Activated CD4-positive, alpha-beta T cell treated with anti-CD3 and anti-CD28 coated beads for 36 hours (primary cell): ENCODE measurements around the gene RFESD. TPM values are rescaled to one million over a fixed set of nuclear protein-coding genes. Genes with fewer than 3 reads are reported as not detected.
"Not testable (repeated sequence)": the region's sequence is repeated elsewhere in the genome, so short reads cannot be mapped to it uniquely, and the experiment has no call there.

Experiments
- ATAC-seq: fragments of 200-7000 bp; cut with Tn5 transposase; one replicate; pipeline ENCODE4 v1.10.0; 2021; ENCODE audit warnings: mild to moderate bottlenecking, moderate library complexity
- CTCF ChIA-PET: fragments of 350-600 bp; sonication (Branson Sonifier 250); formaldehyde crosslinking; loops from one replicate; lab custom pipeline; 2021; ENCODE audit warnings: antibody characterized with exemption; lab: Charles Lee
- POLR2A ChIA-PET: fragments of 350-600 bp; sonication (Branson Sonifier 250); formaldehyde crosslinking; loops from one replicate; lab custom pipeline; 2021; ENCODE audit warnings: antibody characterized with exemption, inconsistent platforms; lab: Charles Lee
- DNase-seq: peaks from one replicate; pipeline ENCODE4 v3.0.0-alpha.2; 2020
- H3K27ac Mint-ChIP-seq: one replicate; pipeline ENCODE4 v1.8.0; 2021; ENCODE audit warnings: mixed read lengths
- H3K27me3 Mint-ChIP-seq: one replicate; pipeline ENCODE4 v1.8.0; 2021; ENCODE audit warnings: mixed read lengths
- H3K36me3 Mint-ChIP-seq: one replicate; pipeline ENCODE4 v1.8.0; 2021; ENCODE audit warnings: low read depth, mixed read lengths
- H3K4me1 Mint-ChIP-seq: one replicate; pipeline ENCODE4 v1.8.0; 2021; ENCODE audit warnings: mixed read lengths
- H3K4me3 Mint-ChIP-seq: one replicate; pipeline ENCODE4 v1.8.0; 2021; ENCODE audit warnings: mild to moderate bottlenecking, moderate library complexity, mixed read lengths
- H3K9me3 Mint-ChIP-seq: one replicate; pipeline ENCODE4 v1.8.0; 2021; ENCODE audit warnings: low read depth, mixed read lengths
- intact Hi-C, 2 experiments: fragments of 100-400 bp; cut with DNase I in 1 of 2; cut with micrococcal nuclease in 1 of 2; formaldehyde crosslinking; loops; one replicate each; pipeline versions ENCODE4 v1.14.2 to v1.15.1; 2022 to 2024; cut with DNase I, micrococcal nuclease
- total RNA-seq, 2 experiments: library from RNA; stranded (reverse); gene quantifications; one replicate each; pipeline ENCODE4 v1.2.3, GENCODE V29; 2021

The RFESD gene
- total RNA-seq, 2 experiments from 2014 or later, result 4.1 to 9.2 TPM

DNA sequence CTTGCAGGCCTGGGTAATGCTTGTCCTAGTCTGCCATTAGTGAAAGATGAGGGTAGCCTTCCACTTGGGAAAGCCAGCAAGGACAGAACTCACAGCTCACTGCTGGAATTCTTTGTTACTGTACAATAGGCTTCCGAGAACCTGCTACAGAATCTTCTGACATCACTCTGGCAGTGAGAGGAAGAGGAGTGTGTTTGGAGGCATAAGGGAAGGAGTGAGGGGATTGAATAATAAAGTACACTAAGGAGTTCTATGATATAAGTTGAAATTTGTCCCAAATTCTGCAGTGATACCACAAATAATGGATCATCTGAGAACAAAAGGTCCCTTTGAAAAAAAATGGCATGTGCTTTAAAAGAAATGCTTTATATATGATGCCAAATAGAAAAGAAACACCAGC, 36.3 kb downstream of the RFESD start, which contains the start of gene SPATA9:
Gene SPATA9 (minus strand): TSS at position 101 of the 400 bp plus-strand sequence. CDS start 137 bp downstream, outside the sequence.
- ATAC-seq (no peak), DNase-seq (no peak)
- no peaks in the 10 kb centered on the region for H3K4me1 Mint-ChIP-seq
- no peaks in the 10 kb centered on the region for H3K36me3 Mint-ChIP-seq
- no peaks in the 10 kb centered on the region for H3K9me3 Mint-ChIP-seq
- no peak within 1 kb of the TSS for H3K27ac Mint-ChIP-seq
- no peaks in the 10 kb centered on the region for H3K27me3 Mint-ChIP-seq
- intact Hi-C loops, result no loop called here
- no peak within 1 kb of the TSS for H3K4me3 Mint-ChIP-seq
- POLR2A ChIA-PET, result no interaction called here
- CTCF ChIA-PET, result no interaction called here

DNA sequence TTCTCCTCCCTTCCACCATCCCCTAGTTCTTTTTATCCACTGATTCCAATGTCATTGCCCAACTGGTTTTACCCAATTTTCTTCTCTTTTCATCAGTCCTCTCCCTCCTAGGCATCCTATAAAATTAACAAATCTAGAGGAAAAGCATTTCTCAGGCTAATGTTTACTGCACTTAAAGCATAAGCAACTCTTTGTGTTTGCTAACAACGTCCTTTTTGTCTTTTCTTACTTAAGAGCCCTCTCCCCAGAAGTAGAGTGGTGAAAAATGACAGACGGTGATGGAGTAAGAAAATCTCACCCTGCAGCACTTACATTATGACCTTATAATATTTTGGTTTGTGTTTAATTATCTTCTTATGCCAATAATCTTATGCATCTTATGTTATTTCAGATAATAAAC, 37.8 kb downstream of the RFESD start:
- Mint-ChIP-seq H3K36me3 (no peaks in the 10 kb centered on the region), H3K4me3 (no peak overlapping the region), H3K27ac (no peak overlapping the region), H3K4me1 (no peaks in the 10 kb centered on the region), H3K27me3 (no peaks in the 10 kb centered on the region), H3K9me3 (no peaks in the 10 kb centered on the region)
- no peak for ATAC-seq
- intact Hi-C loops, result no loop called here
- DNase-seq, result no peak
- ChIA-PET POLR2A (no interaction called here), CTCF (interaction anchor here (1.1 kb wide), 1 partner anchor 20 kb away, joined by 5 read pairs; no protein-coding TSS in a partner anchor)

DNA sequence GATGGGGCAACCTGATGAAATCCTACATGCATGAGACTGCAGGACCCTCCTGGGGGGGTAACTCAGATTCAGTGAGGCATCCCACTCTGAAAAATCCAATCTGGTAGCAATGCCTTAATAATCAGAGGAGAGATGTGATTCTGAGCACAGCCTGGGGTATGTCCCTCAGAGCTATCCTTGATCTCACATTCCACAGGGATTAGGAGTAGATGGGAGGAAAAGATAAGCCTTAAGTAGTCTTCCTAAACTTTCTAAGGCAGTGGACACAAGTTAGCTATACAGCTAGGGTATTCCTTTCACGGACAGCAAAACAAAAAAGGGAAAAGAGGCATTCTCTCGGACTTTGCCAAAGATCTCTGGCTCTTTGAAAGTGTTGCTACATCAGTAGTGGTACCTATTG, 40.1 kb downstream of the RFESD start:
- no peak overlapping the region for H3K27ac Mint-ChIP-seq
- no peak overlapping the region for H3K4me3 Mint-ChIP-seq
- H3K9me3 Mint-ChIP-seq, result no peaks in the 10 kb centered on the region
- H3K36me3 Mint-ChIP-seq, result no peaks in the 10 kb centered on the region
- no peak for DNase-seq
- H3K27me3 Mint-ChIP-seq, result no peaks in the 10 kb centered on the region
- ChIA-PET POLR2A (no interaction called here), CTCF (interaction anchor here (0.9 kb wide), 1 partner anchor 22 kb away, joined by 3 read pairs; no protein-coding TSS in a partner anchor)
- intact Hi-C loops, result no loop called here
- no peak for ATAC-seq
- no peaks in the 10 kb centered on the region for H3K4me1 Mint-ChIP-seq

DNA sequence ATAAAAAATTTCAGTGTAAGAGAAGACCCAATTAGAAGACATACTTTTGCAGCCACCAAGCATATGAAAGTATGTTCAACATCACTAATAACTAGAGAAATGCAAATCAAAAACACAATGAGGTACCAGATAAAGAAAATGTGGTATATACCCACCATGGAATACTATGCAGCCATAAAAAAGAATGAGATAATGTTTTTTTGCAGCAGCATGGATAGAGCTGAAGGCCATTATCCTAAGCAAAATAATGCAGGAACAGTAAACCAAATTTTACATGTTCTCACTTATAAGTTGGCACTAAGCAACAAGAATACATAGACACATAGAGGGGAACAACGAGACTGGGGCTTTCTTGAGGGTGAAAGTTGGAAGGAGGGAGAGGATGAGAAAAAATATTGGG, 43.1 kb downstream of the RFESD start:
- peaks cover 2% of the 10 kb centered on the region for H3K27me3 Mint-ChIP-seq
- no peak overlapping the region for H3K27ac Mint-ChIP-seq
- POLR2A ChIA-PET, result no interaction called here
- no peaks in the 10 kb centered on the region for H3K36me3 Mint-ChIP-seq
- ATAC-seq (no peak), DNase-seq (no peak)
- H3K9me3 Mint-ChIP-seq, result no peaks in the 10 kb centered on the region
- H3K4me3 Mint-ChIP-seq, result no peak overlapping the region
- intact Hi-C loops, result no loop called here
- no peaks in the 10 kb centered on the region for H3K4me1 Mint-ChIP-seq
- CTCF ChIA-PET, result no interaction called here

DNA sequence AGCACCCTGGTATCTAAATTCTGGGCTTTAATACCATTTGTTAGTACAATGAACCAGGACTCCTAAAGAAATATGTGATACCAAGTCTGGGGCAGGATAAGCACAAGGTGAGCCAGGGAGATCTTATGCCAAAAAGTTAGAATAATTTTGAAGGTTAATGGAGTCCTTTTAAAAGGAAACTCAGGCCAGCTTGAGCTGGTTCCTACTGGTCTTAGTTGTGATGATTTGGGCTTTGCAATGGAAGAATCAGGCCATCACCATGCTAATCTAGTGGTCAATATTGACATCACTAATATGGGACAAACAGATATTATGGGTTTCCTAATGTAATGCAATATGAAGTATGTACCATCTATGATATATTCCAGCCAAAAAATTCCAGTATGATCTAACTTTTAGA, 43.8 kb downstream of the RFESD start:
- Mint-ChIP-seq H3K4me3 (no peak overlapping the region), H3K27me3 (peaks cover 2% of the 10 kb centered on the region), H3K4me1 (no peaks in the 10 kb centered on the region), H3K27ac (no peak overlapping the region), H3K36me3 (no peaks in the 10 kb centered on the region), H3K9me3 (no peaks in the 10 kb centered on the region)
- intact Hi-C loops, result no loop called here
- ChIA-PET POLR2A (interaction anchor here (0.6 kb wide), 1 partner anchor 43 kb away, joined by 5 read pairs; no protein-coding TSS in a partner anchor), CTCF (interaction anchor here (0.8 kb wide), 1 partner anchor 38 kb away, joined by 4 read pairs; no protein-coding TSS in a partner anchor)
- no peak for DNase-seq
- ATAC-seq, result no peak

DNA sequence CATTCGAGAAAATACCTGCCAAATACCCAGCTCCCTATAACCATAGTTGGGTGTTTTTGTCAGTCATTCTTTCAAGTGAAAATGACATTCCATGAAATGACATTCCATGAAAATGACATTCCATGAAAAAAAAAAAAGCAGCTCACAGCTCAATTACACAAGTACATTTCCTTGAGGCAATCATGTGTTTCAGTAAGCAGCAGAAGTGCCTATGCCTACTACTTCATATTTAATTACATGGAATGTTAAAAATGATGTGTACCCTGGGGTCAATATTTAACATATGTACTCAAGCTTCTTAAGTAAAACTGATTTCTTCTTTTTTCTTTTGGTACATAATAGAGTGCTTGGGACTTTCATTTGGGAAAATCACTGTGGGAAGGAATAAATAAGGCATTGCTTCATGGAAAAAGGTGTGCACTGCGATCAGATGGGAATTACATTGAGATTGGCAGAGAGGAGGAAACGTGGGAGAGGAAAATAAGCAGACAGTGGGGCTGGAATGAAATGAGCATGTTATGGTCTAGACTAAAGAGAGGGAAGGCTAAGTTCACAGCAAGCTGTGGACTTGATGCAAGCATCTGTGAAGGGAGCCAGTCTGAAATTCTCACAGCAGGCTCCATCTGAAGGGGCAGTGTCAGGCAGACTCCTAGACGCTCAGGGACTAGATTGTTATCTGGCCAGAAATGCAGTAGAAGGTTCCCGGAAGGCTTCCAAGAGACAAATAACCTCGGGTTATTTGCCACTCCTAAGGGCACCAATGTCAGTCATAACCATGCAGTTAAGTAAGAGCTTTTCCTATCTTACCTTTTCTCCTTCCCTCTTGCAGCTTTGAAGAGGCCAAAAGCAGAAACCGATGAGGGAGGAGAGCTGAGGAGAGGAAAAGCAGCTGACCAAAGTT, 51.5 kb downstream of the RFESD start:
- CTCF ChIA-PET, result interaction anchor here (0.6 to 0.8 kb wide), 2 partner anchors 32 to 172 kb away, joined by 3 read pairs; no protein-coding TSS in a partner anchor
- POLR2A ChIA-PET, result no interaction called here

DNA sequence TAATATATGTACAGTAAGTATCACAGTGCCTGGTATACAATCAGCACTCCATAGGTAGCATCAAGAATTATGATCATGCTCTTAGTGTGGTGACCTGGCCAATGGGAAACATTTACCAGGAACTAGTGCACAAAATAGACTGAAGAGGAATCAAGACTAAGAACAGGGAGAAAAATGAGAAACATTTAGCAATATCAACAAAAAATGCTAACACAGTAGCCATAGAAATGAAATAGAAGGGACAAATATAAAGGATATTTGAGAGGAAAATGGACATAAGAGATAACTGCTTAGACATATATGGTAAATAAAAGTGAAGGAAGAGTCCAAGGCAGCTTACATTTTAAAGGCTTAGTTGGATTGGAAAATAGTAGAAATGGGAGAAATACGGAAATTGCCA, 52.8 kb downstream of the RFESD start:
- CTCF ChIA-PET, result interaction anchor here (1.2 kb wide), 1 partner anchor 35 kb away, joined by 6 read pairs; no protein-coding TSS in a partner anchor
- ATAC-seq (no peak), DNase-seq (no peak)
- Mint-ChIP-seq H3K27me3 (peaks cover 5% of the 10 kb centered on the region), H3K9me3 (no peaks in the 10 kb centered on the region), H3K36me3 (no peaks in the 10 kb centered on the region), H3K4me3 (no peak overlapping the region), H3K4me1 (no peaks in the 10 kb centered on the region), H3K27ac (no peak overlapping the region)
- intact Hi-C loops, result no loop called here
- POLR2A ChIA-PET, result no interaction called here

More for the DNA sequence above, 51.5 kb downstream of the RFESD start:
- Mint-ChIP-seq H3K4me1 (no peaks in the 10 kb centered on the region), H3K27ac (no peak overlapping the region), H3K27me3 (peaks cover 6% of the 10 kb centered on the region), H3K9me3 (no peaks in the 10 kb centered on the region), H3K4me3 (no peak overlapping the region), H3K36me3 (no peaks in the 10 kb centered on the region)
- ATAC-seq, result no peak
- intact Hi-C loops, result no loop called here
- no peak for DNase-seq

DNA sequence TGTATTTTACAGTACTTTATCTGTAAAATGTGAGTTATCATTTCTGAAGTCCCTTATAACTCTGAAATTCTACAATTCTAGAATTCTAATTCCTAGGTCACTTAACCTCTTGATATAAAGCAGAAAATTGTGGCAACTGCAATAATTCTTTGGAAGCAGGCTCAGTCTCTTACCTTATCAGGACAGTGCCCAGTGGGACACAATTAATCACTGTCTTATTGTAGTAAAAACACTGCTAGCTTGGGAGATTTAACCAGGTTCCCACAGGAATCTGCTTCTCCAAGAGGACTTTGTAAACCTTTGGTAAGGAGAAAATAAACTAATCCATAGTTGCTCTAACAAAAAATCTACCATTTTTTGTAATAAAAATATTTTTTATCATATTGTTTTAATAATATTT, 54.5 kb downstream of the RFESD start:
- Mint-ChIP-seq H3K4me3 (no peak overlapping the region), H3K36me3 (no peaks in the 10 kb centered on the region), H3K27ac (no peak overlapping the region), H3K4me1 (no peaks in the 10 kb centered on the region), H3K9me3 (no peaks in the 10 kb centered on the region), H3K27me3 (peaks cover 5% of the 10 kb centered on the region)
- ChIA-PET CTCF (interaction anchor here (1.1 kb wide), 1 partner anchor 42 kb away, joined by 3 read pairs; no protein-coding TSS in a partner anchor), POLR2A (no interaction called here)
- DNase-seq, result no peak
- intact Hi-C loops, result no loop called here
- ATAC-seq, result no peak

DNA sequence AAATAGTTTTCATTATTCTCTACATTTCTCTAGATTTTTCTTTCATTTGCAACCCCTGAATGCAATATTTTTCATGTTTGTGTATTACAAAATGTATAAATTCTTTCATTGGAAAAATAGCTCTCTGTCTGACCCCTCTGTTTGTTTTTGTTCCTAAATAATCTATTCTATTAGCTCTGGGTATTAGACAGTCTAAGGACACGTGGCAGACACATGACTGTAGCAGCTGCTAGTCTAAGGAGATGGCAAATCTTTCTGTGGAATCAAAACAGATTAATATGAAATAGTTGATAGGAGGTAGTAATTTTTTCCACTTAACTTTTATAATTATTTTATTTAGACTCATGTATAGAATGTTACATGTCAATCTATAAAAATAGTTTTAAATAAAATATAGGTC, 57.6 kb downstream of the RFESD start:
- ATAC-seq, result no peak
- ChIA-PET CTCF (interaction anchor here (0.7 to 1.4 kb wide), 2 partner anchors 41 to 77 kb away, joined by 3 read pairs; no protein-coding TSS in a partner anchor), POLR2A (no interaction called here)
- Mint-ChIP-seq H3K27ac (no peak overlapping the region), H3K4me1 (no peaks in the 10 kb centered on the region), H3K27me3 (peaks cover 5% of the 10 kb centered on the region), H3K9me3 (no peaks in the 10 kb centered on the region), H3K36me3 (no peaks in the 10 kb centered on the region), H3K4me3 (no peak overlapping the region)
- intact Hi-C loops, result no loop called here
- DNase-seq, result no peak

DNA sequence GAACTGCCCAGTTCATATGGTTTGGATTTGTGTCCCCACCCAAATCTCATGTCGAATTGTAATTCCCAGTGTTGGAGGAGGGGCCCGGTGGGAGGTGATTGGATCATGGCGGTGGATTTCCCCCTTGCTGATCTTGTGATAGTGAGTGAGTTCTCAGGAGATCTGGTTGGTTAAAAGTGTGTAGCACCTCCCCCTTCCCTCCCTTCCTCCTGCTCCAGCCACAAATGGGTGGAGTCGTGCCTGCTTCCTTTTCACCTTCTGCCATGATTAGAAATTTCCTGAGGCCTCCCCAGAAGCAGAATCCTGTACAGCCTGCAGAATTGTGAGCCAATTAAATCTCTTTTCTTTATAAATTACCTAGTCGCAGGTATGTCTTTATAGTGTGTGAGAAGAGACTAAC, 59.6 kb downstream of the RFESD start:
- H3K4me1 Mint-ChIP-seq, H3K4me3 Mint-ChIP-seq, H3K27me3 Mint-ChIP-seq, H3K27ac Mint-ChIP-seq, ATAC-seq, DNase-seq, intact Hi-C loops, H3K36me3 Mint-ChIP-seq, POLR2A ChIA-PET, H3K9me3 Mint-ChIP-seq: not testable (repeated sequence)
- CTCF ChIA-PET, result interaction anchor here (0.6 kb wide), 1 partner anchor 135 kb away, joined by 3 read pairs; no protein-coding TSS in a partner anchor

DNA sequence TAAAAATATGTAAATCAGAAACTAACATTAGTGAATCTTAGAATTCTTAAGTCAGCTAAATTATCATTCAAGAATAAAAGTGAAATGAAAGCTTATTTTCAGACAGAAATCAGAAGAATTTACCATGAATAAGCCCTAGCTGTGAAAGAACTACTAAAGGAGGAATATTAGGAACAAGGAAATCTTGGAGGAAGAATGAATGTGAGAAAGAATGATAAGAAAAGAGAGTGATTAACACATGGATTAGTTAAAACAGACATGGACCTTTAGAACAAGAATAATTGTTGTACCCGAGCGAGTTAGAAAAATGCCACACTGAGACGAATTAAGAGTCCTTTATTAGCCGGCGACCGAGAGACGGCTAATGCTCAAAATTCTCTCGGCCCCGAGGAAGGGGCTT, 60.5 kb downstream of the RFESD start:
- Mint-ChIP-seq H3K9me3 (no peaks in the 10 kb centered on the region), H3K27ac (no peak overlapping the region), H3K4me1 (peaks cover 4% of the 10 kb centered on the region), H3K27me3 (peaks cover 1% of the 10 kb centered on the region), H3K36me3 (no peaks in the 10 kb centered on the region), H3K4me3 (no peak overlapping the region)
- intact Hi-C loops, result no loop called here
- ATAC-seq (no peak), DNase-seq (no peak)
- ChIA-PET POLR2A (no interaction called here), CTCF (no interaction called here)
